ENCODE results near the gene TMEM183A. TPM values are rescaled to one million over a fixed set of nuclear protein-coding genes. Genes with fewer than 3 reads are reported as not detected.

The TMEM183A gene
- polyA plus RNA-seq, 3 donors from 2014 or later: 55.0 to 83.2 (median 64.2) TPM

DNA sequence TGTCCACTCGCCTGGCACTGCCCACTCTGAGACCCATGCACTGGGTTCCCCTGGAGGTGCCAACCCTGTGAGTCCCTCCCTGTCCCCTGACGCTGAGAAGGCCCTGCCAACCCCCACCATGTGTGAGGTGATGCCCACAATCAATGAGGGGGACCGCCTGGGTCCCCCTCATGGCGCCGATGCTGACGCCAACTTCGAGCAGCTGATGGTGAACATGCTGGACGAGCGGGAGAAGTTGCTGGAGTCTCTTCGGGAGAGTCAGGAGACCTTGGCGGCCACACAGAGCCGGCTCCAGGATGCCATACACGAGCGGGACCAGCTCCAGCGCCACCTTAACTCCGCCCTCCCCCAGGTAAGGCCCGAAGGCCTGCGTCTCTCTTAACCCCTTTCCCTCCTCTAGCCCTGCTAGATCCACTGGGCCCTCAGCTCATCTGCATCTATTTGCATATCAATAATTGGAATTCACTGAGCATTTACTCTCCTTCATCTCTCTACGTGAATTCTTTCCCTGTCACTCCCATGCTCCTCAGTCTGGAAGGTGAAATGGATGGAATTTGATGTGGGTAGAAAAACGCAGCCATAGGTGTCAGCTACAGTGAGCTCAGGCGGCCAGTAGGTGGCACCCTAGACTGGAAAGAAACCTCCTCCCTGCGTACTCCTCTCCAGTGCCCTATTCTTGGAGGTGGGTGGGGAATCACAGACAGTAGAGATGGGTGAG, 31.9 kb downstream of the TMEM183A start:
- Mint-ChIP-seq H3K27ac (no peak overlapping the region), H3K9me3 (no peaks in the 10 kb centered on the region), H3K27me3 (ENCODE audit: low read depth in 3 of 3) (peaks cover 4 to 11% (median 7%) of the 10 kb centered on the region in 3 donors), H3K4me1 (no peaks in the 10 kb centered on the region), H3K36me3 (no peaks in the 10 kb centered on the region), H3K4me3 (no peak overlapping the region)
- peak; percentile 31 to 46 (median 41) for DNase-seq

DNA sequence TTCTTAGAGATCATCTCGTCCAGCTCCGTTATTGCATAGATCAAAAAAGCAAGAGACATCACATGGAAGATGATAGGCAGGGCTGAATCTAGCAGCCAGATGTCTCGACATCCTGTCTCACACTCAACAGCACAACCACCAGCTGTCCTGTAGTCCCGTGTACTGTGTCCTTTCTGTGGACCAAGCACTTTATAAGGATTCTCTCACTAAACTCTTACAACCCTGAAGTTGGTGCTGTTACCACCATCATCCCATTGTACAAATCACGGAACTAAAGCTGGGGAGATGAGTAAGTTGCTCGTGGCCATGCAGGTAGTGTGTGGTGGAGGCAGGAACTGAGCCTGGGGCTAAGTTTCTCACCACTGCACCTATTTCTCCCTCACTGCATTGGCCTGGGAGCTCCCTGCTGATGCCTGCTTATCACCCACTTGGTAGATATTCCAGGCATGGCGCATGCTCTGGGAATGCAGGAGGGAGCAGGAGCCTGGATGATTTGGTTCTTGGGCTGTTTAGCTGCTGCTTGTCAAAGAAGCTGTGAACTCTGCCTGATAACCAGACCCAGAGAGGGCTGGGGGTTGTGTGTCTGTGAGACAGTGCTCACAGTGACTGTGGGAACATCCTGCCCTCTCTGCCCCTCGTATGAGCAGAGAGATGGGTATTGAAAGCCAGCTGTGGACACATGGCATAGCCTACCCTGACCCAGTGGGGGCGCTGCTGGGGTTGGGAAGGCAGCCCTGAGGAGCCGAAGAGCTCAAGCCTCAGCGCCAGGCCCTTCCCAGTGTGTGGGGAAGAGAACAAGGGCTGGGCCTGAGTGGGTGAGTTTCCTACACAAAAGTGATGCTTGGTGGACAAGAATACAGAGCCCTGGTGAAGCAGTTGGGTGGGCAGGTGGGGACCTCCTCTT, 32.7 kb downstream of the TMEM183A start:
- DNase-seq: no peak
- no peaks in the 10 kb centered on the region for H3K9me3 Mint-ChIP-seq
- no peak overlapping the region for H3K27ac Mint-ChIP-seq
- no peak overlapping the region for H3K4me3 Mint-ChIP-seq
- H3K27me3 Mint-ChIP-seq (ENCODE audit: low read depth in 3 of 3): peaks cover 3 to 11% (median 7%) of the 10 kb centered on the region in 3 donors
- no peaks in the 10 kb centered on the region for H3K4me1 Mint-ChIP-seq
- H3K36me3 Mint-ChIP-seq: no peaks in the 10 kb centered on the region

DNA sequence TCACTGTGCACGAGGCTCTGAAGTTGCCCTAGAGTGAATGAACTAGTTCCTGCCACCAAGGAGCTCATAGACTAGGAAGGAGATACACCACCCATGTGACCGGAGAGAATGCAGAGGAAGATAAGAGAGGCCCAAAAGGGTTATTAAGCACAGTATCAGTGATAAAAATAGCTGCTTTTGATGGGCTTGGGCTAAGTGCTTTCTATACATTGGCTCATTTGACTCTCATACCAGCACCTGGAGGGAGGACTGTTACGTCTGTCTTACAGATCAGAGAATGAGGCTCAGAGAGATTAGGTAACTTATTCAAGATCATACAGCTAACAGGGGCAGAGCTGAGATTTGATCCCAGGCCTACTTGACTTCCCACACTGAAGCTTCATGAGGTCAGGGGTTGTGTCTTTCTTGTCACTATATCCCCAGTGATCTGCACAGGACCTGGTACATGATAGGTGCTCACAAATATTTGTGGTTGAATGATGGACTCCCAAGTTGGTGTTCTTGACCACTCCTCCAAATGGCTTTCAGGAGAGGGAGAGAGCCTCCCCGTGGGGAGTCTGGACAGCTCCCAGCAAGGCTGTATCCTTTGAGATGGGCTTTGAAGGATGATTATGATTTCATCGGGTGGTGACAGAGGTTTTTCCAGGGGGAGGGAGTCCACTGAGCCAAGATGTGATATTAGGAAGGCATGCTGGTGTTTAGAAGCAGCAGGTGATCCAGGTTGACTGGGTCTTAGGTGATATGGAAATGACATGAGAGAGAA, 33.5 kb downstream of the TMEM183A start:
- Mint-ChIP-seq H3K9me3 (no peaks in the 10 kb centered on the region), H3K36me3 (no peaks in the 10 kb centered on the region), H3K4me3 (no peak overlapping the region), H3K4me1 (no peaks in the 10 kb centered on the region), H3K27me3 (ENCODE audit: low read depth in 3 of 3) (peaks cover 4 to 13% (median 7%) of the 10 kb centered on the region in 3 donors), H3K27ac (no peak overlapping the region)
- no peak for DNase-seq

DNA sequence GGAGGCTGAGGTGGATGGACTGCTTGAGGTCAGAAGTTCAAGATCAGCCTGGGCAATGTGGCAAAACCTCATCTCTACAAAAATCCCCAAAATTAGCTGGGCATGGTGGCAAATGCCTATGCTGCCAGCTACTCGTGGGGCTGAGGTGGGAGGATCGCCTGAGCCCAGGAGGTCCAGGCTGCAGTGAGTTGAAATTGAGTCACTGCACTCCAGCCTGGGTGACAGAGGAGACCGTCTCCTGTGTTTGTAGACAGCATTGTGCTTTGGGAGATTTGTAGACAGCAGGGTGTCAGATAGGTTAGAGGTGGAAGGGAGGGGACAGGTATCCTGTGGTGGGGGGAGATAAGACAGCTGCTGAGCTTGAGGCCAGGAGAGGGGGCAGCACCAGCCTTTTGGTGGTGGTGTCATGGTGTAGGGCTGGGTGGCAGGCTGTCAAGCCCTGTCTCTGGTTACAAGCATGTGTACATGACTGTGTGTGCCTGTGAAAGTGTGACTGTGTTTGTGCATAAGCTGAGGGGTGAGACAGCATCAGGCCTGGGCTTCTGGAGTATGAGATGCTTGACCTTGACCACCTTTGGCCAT, 34.3 kb downstream of the TMEM183A start:
- no peak for DNase-seq
- H3K27me3 Mint-ChIP-seq (ENCODE audit: low read depth in 3 of 3): peaks cover 1 to 13% (median 5%) of the 10 kb centered on the region in 3 donors
- H3K4me3 Mint-ChIP-seq: no peak overlapping the region
- no peaks in the 10 kb centered on the region for H3K9me3 Mint-ChIP-seq
- no peaks in the 10 kb centered on the region for H3K4me1 Mint-ChIP-seq
- H3K27ac Mint-ChIP-seq: no peak overlapping the region
- H3K36me3 Mint-ChIP-seq: no peaks in the 10 kb centered on the region

DNA sequence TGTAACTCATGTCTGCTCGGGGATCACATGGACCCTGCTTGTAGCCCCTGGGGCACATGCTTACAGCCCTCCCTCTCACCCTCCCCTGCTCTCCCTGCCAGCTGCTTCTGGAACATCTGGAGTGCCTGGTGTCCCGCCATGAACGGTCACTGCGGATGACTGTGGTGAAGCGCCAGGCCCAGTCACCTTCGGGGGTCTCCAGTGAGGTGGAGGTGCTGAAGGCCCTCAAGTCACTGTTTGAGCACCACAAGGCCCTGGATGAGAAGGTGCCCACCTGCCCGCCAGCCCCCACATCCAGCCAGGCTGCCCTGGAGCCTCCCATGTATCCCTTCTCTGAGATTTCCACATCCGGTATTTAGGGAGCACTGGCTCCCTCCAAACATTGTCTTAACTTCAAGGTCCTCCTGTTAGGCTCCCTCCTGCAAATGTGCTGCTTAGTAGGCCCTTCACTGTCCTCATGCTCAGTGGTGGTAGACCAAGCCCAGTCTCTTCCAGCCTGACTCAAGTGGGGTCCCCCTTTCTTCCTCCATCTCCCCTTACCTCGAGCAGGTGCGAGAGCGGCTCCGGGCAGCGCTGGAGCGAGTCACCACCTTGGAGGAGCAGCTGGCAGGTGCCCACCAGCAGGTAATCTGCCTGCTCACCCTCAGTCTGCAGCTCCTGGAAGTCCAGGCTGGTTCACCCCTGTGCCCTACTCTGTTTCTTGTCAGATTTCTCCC, 36.8 kb downstream of the TMEM183A start:
- Mint-ChIP-seq H3K27me3 (ENCODE audit: low read depth in 3 of 3) (peaks cover 1 to 10% (median 5%) of the 10 kb centered on the region in 3 donors), H3K4me1 (no peaks in the 10 kb centered on the region)
- DNase-seq: no peak

DNA sequence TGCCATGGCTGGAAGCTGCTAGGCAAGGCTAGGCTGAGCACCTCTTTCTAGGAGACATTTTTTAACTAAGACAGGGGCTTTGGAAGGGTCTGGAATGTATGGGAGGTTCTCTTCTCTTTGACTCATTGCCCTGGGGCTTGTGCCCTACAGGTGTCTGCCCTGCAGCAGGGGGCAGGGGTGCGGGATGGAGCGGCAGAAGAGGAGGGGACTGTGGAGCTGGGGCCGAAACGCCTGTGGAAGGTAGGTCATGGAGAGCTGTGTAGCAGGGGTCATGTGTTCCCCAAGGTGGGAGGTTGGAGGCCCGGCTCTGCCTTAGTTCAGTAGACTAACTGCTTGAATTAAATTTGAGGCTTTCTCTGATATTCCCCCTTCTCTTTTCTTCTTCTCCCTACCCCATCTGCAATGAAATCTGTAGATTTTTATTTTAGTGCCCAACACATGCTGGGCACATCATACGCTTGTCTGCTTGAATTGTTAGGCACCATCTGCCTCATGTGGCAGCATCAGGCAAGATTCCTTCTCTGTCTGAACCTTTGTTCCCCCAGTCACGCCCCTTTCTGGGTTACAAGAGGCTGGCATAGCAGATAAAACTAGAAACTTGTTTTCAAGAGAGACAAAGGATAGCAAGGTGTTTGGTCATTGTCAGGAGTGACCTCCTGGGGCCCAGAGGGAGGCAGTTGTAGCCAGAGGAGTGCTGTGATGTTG, 37.5 kb downstream of the TMEM183A start:
- no peaks in the 10 kb centered on the region for H3K9me3 Mint-ChIP-seq
- no peaks in the 10 kb centered on the region for H3K4me1 Mint-ChIP-seq
- no peak for DNase-seq
- H3K36me3 Mint-ChIP-seq: no peaks in the 10 kb centered on the region
- H3K4me3 Mint-ChIP-seq: no peak overlapping the region
- H3K27ac Mint-ChIP-seq: no peak overlapping the region
- peaks cover 1 to 6% (median 2%) of the 10 kb centered on the region in 3 donors for H3K27me3 Mint-ChIP-seq (ENCODE audit: low read depth in 3 of 3)

More for the DNA sequence above, 36.8 kb downstream of the TMEM183A start:
- Mint-ChIP-seq H3K4me3 (no peak overlapping the region), H3K27ac (no peak overlapping the region), H3K36me3 (no peaks in the 10 kb centered on the region), H3K9me3 (no peaks in the 10 kb centered on the region)

DNA sequence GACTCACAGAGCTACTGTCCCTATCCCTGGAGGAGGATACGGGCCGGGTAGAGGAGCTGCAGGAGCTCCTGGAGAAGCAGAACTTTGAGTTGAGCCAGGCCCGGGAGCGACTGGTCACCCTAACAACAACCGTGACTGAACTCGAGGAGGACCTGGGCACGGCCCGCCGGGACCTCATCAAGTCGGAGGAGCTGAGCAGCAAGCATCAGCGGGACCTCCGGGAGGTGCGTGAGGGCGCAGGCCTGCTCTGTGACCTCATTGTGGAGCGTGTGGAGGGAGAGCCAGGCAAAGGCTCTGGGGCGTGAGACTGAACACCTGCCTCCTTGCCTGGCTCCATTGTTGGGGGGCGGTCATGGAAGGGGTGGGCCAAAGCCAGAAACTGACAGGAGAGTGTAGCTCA, 38.2 kb downstream of the TMEM183A start:
- no peak for DNase-seq
- H3K4me3 Mint-ChIP-seq: no peak overlapping the region

DNA sequence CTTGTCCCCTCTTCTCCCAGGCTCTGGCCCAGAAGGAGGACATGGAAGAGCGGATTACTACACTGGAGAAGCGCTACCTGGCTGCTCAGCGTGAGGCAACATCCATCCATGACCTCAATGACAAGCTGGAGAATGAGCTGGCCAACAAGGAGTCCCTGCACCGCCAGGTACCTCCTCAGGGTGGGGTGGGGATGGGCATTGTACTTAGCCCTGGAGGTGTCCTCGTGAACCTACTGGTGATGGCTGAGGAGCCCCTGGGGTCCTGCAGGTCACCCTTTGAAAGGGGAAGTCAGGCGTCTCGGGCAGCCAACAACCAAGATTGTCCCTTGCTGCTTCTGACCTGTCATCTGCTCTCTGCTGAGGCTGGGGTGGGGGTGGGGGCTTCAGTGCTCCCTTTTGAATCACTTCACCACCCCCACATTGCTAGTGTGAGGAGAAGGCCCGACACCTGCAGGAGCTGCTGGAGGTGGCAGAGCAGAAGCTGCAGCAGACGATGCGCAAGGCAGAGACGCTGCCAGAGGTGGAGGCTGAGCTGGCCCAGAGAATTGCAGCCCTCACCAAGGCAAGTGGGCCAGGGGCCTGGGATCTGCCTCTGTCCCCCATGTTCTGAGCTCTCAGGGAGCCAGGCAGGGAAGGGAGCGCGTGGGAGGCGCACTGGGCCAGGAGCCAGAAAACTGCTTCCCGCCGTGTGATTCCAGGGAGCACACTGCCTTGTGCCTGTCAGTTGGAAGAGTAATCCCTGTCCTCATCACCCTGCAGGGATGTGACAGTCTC, 38.8 kb downstream of the TMEM183A start:
- Mint-ChIP-seq H3K9me3 (no peaks in the 10 kb centered on the region), H3K27me3 (ENCODE audit: low read depth in 3 of 3) (peaks cover 1 to 6% (median 2%) of the 10 kb centered on the region in 3 donors), H3K27ac (no peak overlapping the region), H3K4me3 (no peak overlapping the region), H3K36me3 (no peaks in the 10 kb centered on the region), H3K4me1 (no peaks in the 10 kb centered on the region)
- DNase-seq: no peak

More for the DNA sequence above, 38.2 kb downstream of the TMEM183A start:
- Mint-ChIP-seq H3K27ac (no peak overlapping the region), H3K36me3 (no peaks in the 10 kb centered on the region), H3K4me1 (no peaks in the 10 kb centered on the region), H3K9me3 (no peaks in the 10 kb centered on the region), H3K27me3 (ENCODE audit: low read depth in 3 of 3) (peaks cover 1 to 6% (median 2%) of the 10 kb centered on the region in 3 donors)

DNA sequence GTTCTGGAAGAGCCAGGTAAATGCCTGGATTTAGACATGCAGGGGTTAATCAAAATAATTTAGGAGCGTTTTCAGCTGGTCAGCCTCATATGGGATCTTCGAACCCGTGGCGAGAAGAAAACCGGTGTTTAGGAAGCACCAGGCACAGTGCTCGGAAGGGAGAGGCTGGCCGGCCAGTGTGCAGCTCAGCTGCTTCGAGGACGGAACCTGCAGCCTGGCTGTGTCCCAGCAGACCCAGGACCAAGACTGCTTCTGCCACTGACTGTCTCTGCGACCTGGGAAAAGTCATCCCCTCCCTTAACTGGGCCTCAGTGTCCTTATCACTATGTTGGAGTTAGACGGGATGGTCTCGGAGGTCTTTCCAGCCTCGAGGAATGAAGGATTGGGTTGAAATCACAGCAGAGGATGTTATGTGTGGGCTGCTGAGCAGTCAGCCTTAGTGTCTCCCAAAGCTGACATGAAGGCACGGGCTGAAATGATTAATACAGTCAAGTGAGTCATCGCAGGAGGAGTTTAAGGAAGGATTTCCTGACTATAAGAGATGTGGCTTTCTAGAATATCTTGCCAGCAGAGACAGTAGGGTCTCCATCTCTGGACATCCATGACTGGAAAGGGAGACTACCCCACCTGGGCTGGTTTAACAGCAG, 39.9 kb downstream of the TMEM183A start:
- Mint-ChIP-seq H3K36me3 (no peaks in the 10 kb centered on the region), H3K27ac (no peak overlapping the region), H3K9me3 (no peaks in the 10 kb centered on the region), H3K4me3 (no peak overlapping the region), H3K27me3 (ENCODE audit: low read depth in 3 of 3) (peaks cover 1 to 9% (median 6%) of the 10 kb centered on the region in 3 donors), H3K4me1 (no peaks in the 10 kb centered on the region)
- DNase-seq: no peak

DNA sequence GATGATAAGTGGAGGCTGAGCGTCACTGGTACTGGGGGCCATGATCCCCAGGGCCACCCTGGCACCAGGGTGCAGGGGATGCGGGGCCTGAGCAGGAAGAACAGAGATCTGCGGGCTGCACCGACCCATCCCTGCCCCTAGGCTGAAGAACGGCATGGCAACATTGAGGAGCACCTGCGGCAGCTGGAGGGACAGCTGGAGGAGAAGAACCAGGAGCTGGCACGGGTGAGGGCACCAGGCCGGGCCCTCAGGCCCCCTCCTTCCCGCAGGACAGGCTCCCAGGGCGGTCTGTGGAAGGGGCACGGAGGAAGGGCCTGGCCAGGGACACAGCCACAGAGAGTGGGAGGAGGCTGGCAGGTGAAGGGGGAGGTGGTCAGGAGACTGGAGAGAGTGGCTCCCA, 40.9 kb downstream of the TMEM183A start:
- Mint-ChIP-seq H3K27ac (no peak overlapping the region), H3K27me3 (ENCODE audit: low read depth in 3 of 3) (peaks cover 3 to 9% (median 6%) of the 10 kb centered on the region in 3 donors), H3K36me3 (no peaks in the 10 kb centered on the region)

DNA sequence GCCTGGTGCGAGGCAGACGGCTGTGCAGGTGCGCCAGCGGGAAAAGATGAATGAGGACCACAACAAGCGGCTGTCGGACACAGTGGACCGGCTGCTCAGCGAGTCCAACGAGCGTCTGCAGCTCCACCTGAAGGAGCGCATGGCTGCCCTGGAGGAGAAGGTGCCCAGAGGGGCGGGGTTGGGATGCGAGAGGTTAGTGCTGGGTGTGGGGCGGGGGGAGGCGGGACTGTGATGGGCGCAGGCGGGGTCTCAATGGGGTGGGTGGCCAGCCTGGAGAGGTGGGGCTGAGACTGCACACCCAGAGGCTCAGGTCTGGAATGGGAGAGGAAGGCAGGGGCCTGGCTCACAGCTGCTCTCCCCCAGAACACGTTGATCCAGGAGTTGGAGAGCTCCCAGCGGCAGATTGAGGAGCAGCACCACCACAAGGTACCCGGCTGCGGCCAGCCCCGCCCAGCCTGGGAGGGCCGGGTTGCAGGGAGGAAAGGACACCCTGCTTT, 41.4 kb downstream of the TMEM183A start:
- H3K27ac Mint-ChIP-seq: no peak overlapping the region
- no peaks in the 10 kb centered on the region for H3K36me3 Mint-ChIP-seq
- H3K4me1 Mint-ChIP-seq: no peaks in the 10 kb centered on the region
- H3K27me3 Mint-ChIP-seq (ENCODE audit: low read depth in 3 of 3): peaks cover 3 to 9% (median 6%) of the 10 kb centered on the region in 3 donors
- DNase-seq: no peak
- no peak overlapping the region for H3K4me3 Mint-ChIP-seq
- no peaks in the 10 kb centered on the region for H3K9me3 Mint-ChIP-seq

More for the DNA sequence above, 40.9 kb downstream of the TMEM183A start:
- Mint-ChIP-seq H3K4me1 (no peaks in the 10 kb centered on the region), H3K4me3 (no peak overlapping the region), H3K9me3 (no peaks in the 10 kb centered on the region)
- DNase-seq: no peak

Measured in immature natural killer cell (primary cell).